HG03571 (cell line): Measurements from ENCODE around the gene OSTN.
"Not testable (repeated sequence)": the region's sequence is repeated elsewhere in the genome, so short reads cannot be mapped to it uniquely, and the experiment has no call there.

Experiments used
- ATAC-seq: cut with Tn5 transposase; IDR thresholded peaks from one replicate; pipeline ENCODE4 v1.9.1; 2021; ENCODE audit not compliant: unreplicated experiment

Gene OSTN

DNA sequence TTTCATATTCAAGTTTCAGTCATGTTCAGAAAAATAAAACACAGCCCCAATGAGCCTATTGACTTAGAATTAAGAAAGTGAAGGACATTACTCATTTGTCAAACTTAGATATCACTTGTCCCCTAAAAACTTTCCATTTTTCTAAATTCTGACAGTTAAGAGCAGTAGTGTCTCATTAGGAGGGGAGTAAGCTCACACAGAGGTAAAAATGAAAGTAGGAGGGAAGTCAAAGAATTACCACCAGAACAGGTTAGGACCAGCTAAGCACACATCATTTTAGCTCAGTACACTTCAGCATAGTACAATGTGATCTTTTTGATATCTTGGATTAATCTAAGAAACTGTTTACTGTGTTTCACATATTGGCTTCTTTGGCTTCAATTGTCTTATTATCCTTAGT is 64.3 kb downstream of the OSTN start:
- ATAC-seq, result peak; percentile 81

- ATAC-seq, result no peak
Measured at GRCh38 chr3:191263850-191264249, 64.8 kb downstream of the OSTN start.

GRCh38 chr3:191268737-191269136 is 69.7 kb downstream of the OSTN start:
- no peak for ATAC-seq

- ATAC-seq, result peak; percentile 69
Measured at GRCh38 chr3:191269289-191270085, 70.4 kb downstream of the OSTN start.

GRCh38 chr3:191275244-191275643 is 76.2 kb downstream of the OSTN start:
- ATAC-seq, result not testable (repeated sequence)

DNA sequence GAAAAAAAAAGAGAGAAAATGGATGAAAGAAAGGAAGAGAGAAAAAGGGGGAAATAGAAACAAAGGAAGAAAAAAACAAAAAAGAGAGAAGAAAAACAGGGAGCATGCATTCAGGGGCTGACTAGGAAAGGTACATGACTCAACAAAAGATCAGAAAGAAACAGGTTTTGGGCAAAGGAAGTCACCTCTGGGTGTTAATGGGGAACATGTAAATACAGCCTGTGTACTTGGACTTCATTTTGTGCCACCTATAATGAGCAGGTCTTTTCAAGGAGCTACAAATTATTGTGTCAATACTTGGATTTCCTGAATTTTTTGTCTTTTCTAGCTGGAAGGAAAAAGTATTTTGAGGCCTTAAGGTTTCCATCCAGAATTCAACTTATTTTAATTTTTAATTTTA is 76.7 kb downstream of the OSTN start:
- ATAC-seq, result no peak

DNA sequence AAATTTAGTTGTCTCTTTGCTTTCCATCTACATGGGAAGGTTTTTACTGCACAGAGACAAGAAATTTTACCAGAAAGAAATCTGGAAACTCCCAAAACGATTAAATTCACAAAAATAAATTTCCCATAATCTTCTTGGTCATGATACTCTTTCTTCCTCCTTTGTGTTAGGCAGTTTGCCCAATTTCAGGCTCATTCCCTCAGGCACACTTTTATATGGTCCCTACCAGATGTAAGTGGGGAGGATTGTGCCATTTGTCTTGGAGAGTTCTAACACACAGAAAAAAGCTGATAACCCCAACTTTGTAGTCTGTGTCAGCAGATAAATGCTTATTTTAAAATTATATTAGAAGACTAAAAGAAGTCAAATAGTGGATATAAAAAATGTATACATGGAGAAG is 81.1 kb downstream of the OSTN start:
- no peak for ATAC-seq

- ATAC-seq, result no peak
Measured at GRCh38 chr3:191280882-191281281, 81.8 kb downstream of the OSTN start.

DNA sequence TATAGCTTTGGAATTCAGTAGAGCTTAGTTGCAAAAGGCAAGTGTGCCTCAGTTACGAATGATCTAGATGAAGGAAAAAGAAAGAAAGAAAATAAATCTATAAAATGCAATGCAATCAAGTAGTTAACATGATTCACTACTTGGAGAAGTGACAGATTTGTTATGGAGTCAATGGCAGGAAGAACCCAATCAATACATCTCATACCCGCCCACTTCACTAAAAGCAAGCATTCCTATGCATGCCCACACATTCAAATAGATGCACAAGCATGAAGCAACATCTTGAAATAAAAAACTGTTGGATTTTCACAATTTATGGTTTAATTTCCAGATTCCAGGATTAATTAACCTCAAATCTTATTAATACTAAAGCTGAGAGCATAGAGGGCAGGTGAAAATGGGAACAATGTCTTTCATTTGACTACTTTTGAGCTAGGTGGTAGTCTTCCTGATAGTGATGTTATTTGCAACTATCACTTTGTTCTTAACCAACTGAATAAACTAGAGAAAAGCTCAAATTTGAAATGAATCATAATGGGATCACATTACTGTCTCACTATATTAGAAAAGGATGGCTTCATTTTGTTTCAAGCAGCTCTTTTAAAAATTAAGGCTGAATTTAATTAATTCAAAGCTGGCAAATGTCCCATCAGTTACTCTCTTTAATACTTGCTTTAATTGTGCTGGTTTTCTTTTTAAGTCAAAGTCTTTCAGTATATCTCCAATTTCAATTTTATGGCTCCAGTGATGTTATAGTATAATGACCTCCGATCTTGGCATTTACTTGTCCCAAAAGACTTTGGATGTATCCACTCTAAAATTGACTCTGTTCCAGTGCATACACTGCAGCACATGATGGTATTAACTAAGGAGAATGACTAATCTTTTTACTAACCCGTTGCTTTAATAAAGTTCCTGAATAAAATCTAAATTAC is 83.5 kb downstream of the OSTN start:
- no peak for ATAC-seq

- ATAC-seq, result peak; percentile 60
Measured at GRCh38 chr3:191283400-191283799, 84.4 kb downstream of the OSTN start.

GRCh38 chr3:191290311-191291025 is 91.4 kb downstream of the OSTN start:
- peak; percentile 69 for ATAC-seq

DNA sequence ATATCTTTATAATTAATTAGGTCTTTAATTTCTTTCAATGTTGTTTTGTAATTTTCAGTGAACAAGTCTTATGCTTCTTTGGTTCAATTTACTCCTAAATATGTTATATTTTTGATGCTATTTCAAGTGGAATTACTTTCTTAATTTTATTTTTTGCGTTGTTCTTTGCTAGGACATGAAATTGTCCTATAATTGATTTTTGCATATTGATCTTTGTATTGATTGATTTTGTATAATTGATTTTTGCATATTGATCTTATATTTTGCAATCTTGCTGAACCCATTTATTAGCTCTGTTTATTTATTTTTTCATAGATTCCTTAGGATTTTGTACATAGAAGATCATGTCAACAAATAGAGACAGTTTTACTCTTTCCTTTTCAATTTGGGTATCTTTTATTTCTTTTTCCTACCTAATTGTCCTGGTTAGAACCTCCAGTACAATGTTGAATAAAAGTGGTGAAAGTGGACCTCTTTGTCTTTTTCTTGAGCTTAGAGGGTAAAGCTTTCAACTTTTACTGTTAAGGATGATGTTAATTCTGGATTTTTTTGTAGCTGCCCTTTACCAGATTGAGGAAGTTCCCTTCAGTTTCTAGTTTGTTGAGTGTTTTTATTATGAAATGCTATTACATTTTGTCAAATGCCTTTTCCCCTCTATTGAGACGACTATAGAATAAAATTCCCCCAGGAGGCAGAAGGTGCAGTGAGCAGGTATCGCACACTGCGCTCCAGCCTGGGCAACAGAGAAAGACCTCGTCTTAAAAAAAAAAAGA is 93.4 kb downstream of the OSTN start:
- no peak for ATAC-seq

GRCh38 chr3:191294291-191294690 is 95.2 kb downstream of the OSTN start:
- no peak for ATAC-seq

DNA sequence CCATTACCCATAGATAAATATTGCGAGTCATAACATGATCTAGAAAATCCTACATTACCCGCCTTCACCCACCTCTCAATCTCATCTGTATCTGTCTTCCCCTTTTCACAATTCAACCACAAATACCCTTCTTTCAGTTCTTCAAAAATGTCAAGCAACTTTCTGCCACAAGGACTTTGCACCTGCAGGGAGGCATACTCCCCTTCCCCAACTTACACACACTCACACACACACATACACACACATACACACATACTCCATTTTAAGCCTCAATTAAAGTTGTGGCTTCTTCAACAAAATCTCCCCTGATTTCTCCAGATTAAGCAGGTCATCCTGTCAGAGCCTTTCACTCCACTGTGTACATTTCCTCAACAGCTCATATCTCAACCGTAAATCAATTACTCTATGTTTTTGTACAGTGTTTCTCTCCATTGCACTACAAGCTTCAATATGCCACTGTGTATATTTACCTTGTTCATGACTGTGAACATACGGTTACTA is 97.0 kb downstream of the OSTN start:
- ATAC-seq, result peak; percentile 82

DNA sequence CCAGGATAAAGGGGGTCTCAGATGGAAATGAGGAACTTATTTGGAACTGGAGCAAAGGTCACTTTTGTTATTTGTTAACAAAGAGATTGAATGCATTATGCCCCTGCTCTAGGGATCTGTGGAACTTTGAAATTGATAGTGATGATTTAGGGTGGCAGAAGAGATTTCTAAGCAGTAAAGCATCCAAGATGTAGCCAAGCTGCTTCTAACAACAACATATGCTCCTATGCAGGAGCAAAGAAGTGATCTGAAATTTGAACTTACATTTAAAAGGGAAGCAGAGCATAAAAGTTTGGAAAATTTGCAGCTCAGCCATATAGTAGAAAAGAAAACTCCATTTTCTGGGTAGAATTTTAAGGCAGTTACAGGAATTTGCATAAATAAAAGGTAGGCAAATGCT is 99.8 kb downstream of the OSTN start:
- ATAC-seq, result no peak

GRCh38 chr3:191300422-191300821 is 101.4 kb downstream of the OSTN start:
- no peak for ATAC-seq

DNA sequence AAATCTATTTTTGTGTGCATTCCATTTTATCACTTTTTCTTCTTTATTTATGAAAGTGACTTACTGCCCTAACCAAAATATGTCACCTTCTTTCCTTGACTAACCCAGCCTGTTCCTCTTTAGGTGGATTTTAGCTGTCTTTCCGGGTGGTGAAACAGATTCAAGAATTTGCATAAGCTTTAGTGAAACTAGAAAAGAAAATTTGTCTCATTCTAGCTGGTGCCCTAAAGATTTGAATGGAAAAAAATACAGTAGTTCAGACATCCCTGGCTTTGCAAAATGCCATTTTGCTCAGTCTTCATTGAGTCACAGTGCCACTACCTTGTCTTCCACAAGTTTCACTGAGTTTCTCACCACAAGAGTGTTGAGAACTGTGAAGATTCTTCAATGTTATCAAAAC is 102.0 kb downstream of the OSTN start:
- peak; percentile 67 for ATAC-seq

GRCh38 chr3:191301782-191302411 is 102.9 kb downstream of the OSTN start:
- no peak for ATAC-seq

DNA sequence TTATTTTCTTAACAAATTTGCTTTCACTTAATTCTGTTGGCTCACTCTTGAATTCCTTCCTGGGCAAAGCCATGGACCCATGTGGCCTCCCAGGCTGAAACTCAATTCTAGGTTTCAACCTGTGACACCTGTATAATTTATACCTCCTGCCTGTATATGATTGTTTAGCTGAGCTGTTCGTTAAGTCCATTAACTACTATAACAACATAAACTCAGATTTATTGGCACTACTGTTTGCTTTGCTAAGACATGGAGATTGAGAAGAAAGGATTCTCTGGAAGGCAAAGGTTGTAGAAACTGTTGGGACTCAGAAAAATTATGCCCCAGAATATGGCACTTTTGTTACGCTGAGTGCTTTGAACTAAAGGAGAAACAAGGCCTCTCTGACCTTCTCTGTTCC is 103.4 kb downstream of the OSTN start:
- ATAC-seq, result no peak

GRCh38 chr3:191303596-191303995 is 104.6 kb downstream of the OSTN start:
- no peak for ATAC-seq
